Measurements from ENCODE around the gene BBC3. TPM values are rescaled to one million over a fixed set of nuclear protein-coding genes. Genes with fewer than 3 reads are reported as not detected.

The BBC3 gene
- total and polyA plus RNA-seq, 2 experiments from 2014 or later, result 9.9 to 14.7 TPM

- no peaks in the 10 kb centered on the region for H3K9me2 ChIP-seq (replicated peaks; ENCODE audit: insufficient read depth)
- peaks cover 7% of the 10 kb centered on the region for H3K27me3 ChIP-seq
- no peaks in the 10 kb centered on the region for H3K36me3 ChIP-seq (replicated peaks; ENCODE audit: insufficient read depth, low read depth)
- no peak overlapping the region for H3K4me3 ChIP-seq
- no peaks in the 10 kb centered on the region for H3K79me2 ChIP-seq
- H4K20me1 ChIP-seq (ENCODE audit: insufficient read depth, poor library complexity, severe bottlenecking), result no peaks in the 10 kb centered on the region
- H2AFZ ChIP-seq, result no peak overlapping the region
- no peaks in the 10 kb centered on the region for H3K9me3 ChIP-seq (ENCODE audit: low read depth)
- peak; percentile 69 for DNase-seq (ENCODE audit: low spot score)
- WGBS (ENCODE audit: low lambda C conversion rate, missing lambda C conversion rate), result 13% methylated on average over 23 of the region's 62 CpGs
- TF ChIP-seq EZH2 (IDR thresholded peaks at IDR 0.05; ENCODE audit: borderline replicate concordance) (no peak), EZH2phosphoT487 (IDR thresholded peaks at IDR 0.05; ENCODE audit: low read depth, severe bottlenecking, unreplicated experiment) (no peak)
- no peak overlapping the region for H3K27ac ChIP-seq
- H3K4me1 ChIP-seq (ENCODE audit: insufficient read depth), result peaks cover 10% of the 10 kb centered on the region
- H3K4me2 ChIP-seq, result peak overlapping the region; percentile 84
These were observed 8.8 kb upstream of the BBC3 start for GRCh38 chr19:47239610-47240296.

GRCh38 chr19:47239152-47239551 is 8.2 kb upstream of the BBC3 start:
- peak overlapping the region; percentile 84 for H3K4me2 ChIP-seq
- no peak overlapping the region for H3K4me3 ChIP-seq
- H3K9me3 ChIP-seq (ENCODE audit: low read depth), result no peaks in the 10 kb centered on the region
- H3K36me3 ChIP-seq (replicated peaks; ENCODE audit: insufficient read depth, low read depth), result no peaks in the 10 kb centered on the region
- no peak overlapping the region for H2AFZ ChIP-seq
- H3K9me2 ChIP-seq (replicated peaks; ENCODE audit: insufficient read depth), result no peaks in the 10 kb centered on the region
- no peaks in the 10 kb centered on the region for H4K20me1 ChIP-seq (ENCODE audit: insufficient read depth, poor library complexity, severe bottlenecking)
- peaks cover 7% of the 10 kb centered on the region for H3K27me3 ChIP-seq
- WGBS (ENCODE audit: low lambda C conversion rate, missing lambda C conversion rate), result 23% methylated on average over 9 of the region's 16 CpGs
- H3K79me2 ChIP-seq, result no peaks in the 10 kb centered on the region
- no peak overlapping the region for H3K27ac ChIP-seq
- peaks cover 10% of the 10 kb centered on the region for H3K4me1 ChIP-seq (ENCODE audit: insufficient read depth)
- no peak for DNase-seq (ENCODE audit: low spot score)
- TF ChIP-seq CTCF (IDR thresholded peaks at IDR 0.05; ENCODE audit: poor library complexity) (no peak), EZH2 (IDR thresholded peaks at IDR 0.05; ENCODE audit: borderline replicate concordance) (no peak), EZH2phosphoT487 (IDR thresholded peaks at IDR 0.05; ENCODE audit: low read depth, severe bottlenecking, unreplicated experiment) (no peak)

- Histone ChIP-seq H4K20me1 (ENCODE audit: insufficient read depth, poor library complexity, severe bottlenecking) (no peaks in the 10 kb centered on the region), H3K36me3 (replicated peaks; ENCODE audit: insufficient read depth, low read depth) (no peaks in the 10 kb centered on the region), H3K4me1 (ENCODE audit: insufficient read depth) (peaks cover 19% of the 10 kb centered on the region), H3K27me3 (peaks cover 7% of the 10 kb centered on the region), H2AFZ (no peak overlapping the region), H3K27ac (no peak overlapping the region), H3K9me3 (ENCODE audit: low read depth) (no peaks in the 10 kb centered on the region), H3K4me2 (no peak overlapping the region), H3K9me2 (replicated peaks; ENCODE audit: insufficient read depth) (no peaks in the 10 kb centered on the region), H3K79me2 (no peaks in the 10 kb centered on the region), H3K4me3 (no peak overlapping the region)
- DNase-seq (ENCODE audit: low spot score), result no peak
- 93% methylated on average over 12 of the region's 12 CpGs for WGBS (ENCODE audit: low lambda C conversion rate, missing lambda C conversion rate)
- TF ChIP-seq EZH2phosphoT487 (IDR thresholded peaks at IDR 0.05; ENCODE audit: low read depth, severe bottlenecking, unreplicated experiment) (no peak), EZH2 (IDR thresholded peaks at IDR 0.05; ENCODE audit: borderline replicate concordance) (no peak), CTCF (IDR thresholded peaks at IDR 0.05; ENCODE audit: poor library complexity) (no peak)
These were observed 5.2 kb upstream of the BBC3 start for GRCh38 chr19:47236072-47236675.

Data from hepatocyte (in vitro differentiated cells).